NB4 (cell line): ENCODE measurements around the gene CTDSPL.

Source experiments
- CTCF ChIP-seq: IDR thresholded peaks from one replicate; pipeline ENCODE4 v1.5.1; 2012; ENCODE audit warnings: low read depth, low read length
- POLR2A ChIP-seq: IDR thresholded peaks from 2 replicates; pipeline ENCODE4 v1.6.1; 2011; ENCODE audit warnings: mild to moderate bottlenecking; ENCODE audit not compliant: insufficient read length; ENCODE audit errors: extremely low read depth

GRCh38 chr3:37942646-37943045, 81.0 kb downstream of the CTDSPL start:
- TF ChIP-seq POLR2A (no peak), CTCF (no peak)
